Transverse colon (tissue), 4 donors: ENCODE data around the gene OCEL1. TPM values are rescaled to one million over a fixed set of nuclear protein-coding genes. Genes with fewer than 3 reads are reported as not detected.

Experiments used
- DNase-seq: peaks from one replicate; pipeline ENCODE4 v3.0.0-alpha.2; 2019
- H3K27ac ChIP-seq, 4 donors: fragments of 200-600 bp; sonication (generic); 2 replicates each; pipeline ENCODE4 v1.5.1; 2016 to 2018; ENCODE audit warnings: inconsistent platforms in 4 of 4
- H3K27me3 ChIP-seq: fragments of 200-600 bp; sonication (generic); 2 replicates; pipeline ENCODE4 v1.5.1; 2017; ENCODE audit warnings: inconsistent platforms
- H3K36me3 ChIP-seq, 4 donors: fragments of 200-600 bp; sonication (generic); 2 replicates each; pipeline ENCODE4 v1.5.1; 2017 to 2019; ENCODE audit warnings: inconsistent platforms in 4 of 4
- H3K4me1 ChIP-seq, 4 donors: fragments of 200-600 bp; sonication (generic); 2 replicates each; pipeline ENCODE4 v1.5.1; 2017 to 2020; ENCODE audit warnings: inconsistent platforms in 4 of 4
- H3K4me3 ChIP-seq, 4 donors: fragments of 200-600 bp; sonication (generic); 1 replicate in 1 of 4; 2 replicates in 3 of 4; pipeline versions ENCODE4 v1.5.1 to v1.6.1; 2017 to 2019; ENCODE audit warnings: inconsistent platforms in 4 of 4
- H3K9me3 ChIP-seq, 2 donors: fragments of 200-600 bp; sonication (generic); 2 replicates each; pipeline ENCODE4 v1.5.1; 2017 to 2019; ENCODE audit warnings: inconsistent platforms in 2 of 2
- CTCF ChIP-seq, 5 experiments: fragments of 200-600 bp in 3 of 5; fragments of 450-650 bp in 2 of 5; sonication (generic) in 3 of 5; IDR thresholded peaks; 1 replicate in 2 of 5; 2 replicates in 3 of 5; pipeline ENCODE4 v1.5.1; 2016 to 2017; ENCODE audit warnings: antibody characterized with exemption in 5 of 5, inconsistent platforms in 3 of 5, mild to moderate bottlenecking in 2 of 5, moderate library complexity in 1 of 5
- EP300 ChIP-seq: sonication (generic); formaldehyde crosslinking; IDR thresholded peaks from one replicate; pipeline ENCODE4 v1.6.1; 2017; ENCODE audit warnings: antibody characterized with exemption, low read depth
- POLR2A ChIP-seq: fragments of 450-650 bp; IDR thresholded peaks from one replicate; pipeline ENCODE4 v1.6.1; 2016; ENCODE audit warnings: antibody characterized with exemption, mild to moderate bottlenecking, moderate library complexity
- POLR2AphosphoS5 ChIP-seq, 3 donors: sonication (generic); formaldehyde crosslinking; IDR thresholded peaks; one replicate each; pipeline ENCODE4 v1.6.1; 2016; ENCODE audit warnings: antibody characterized with exemption in 3 of 3
- WGBS, 2 donors: methylation state at CpG; one replicate each; pipeline ENCODE4 v1.1.5; 2018; ENCODE audit warnings: low coverage in 1 of 2; 5-methylcytosine and 5-hydroxymethylcytosine counted together
- in situ Hi-C, 4 donors: fragments of 200-750 bp; cut with MboI; loops; one replicate each; pipeline versions ENCODE4 v1.15.0 to v1.15.1; 2017; ENCODE audit warnings: low sequenced_read_pairs in 3 of 4, low pct_ligation_motif_present in 1 of 4, low pct_unique_long_range_greater_than_20kb in 1 of 4
- intact Hi-C: fragments of 100-400 bp; cut with DNase I; formaldehyde crosslinking; loops from one replicate; pipeline ENCODE4 v1.15.1; 2023; ENCODE audit warnings: low total_unique reads
- total RNA-seq, 4 donors: library from RNA; depleted of rRNA; stranded (reverse); fragments of >200 nt; gene quantifications; one replicate each; pipeline ENCODE4 v1.1.0, GENCODE V29; 2016

The OCEL1 gene
- total RNA-seq, 4 donors from 2014 or later: 4.8 to 42.6 (median 29.9) TPM

GRCh38 chr19:17236811-17237543, 11.0 kb downstream of the OCEL1 start:
- H3K4me3 ChIP-seq: no peak overlapping the region
- TF ChIP-seq CTCF (IDR thresholded peaks at IDR 0.05): no peak
- no peak for TF ChIP-seq EP300
- TF ChIP-seq POLR2A: no peak
- no peak for TF ChIP-seq POLR2AphosphoS5 (IDR thresholded peaks at IDR 0.05)
- intact Hi-C loops (no loop called here), in situ Hi-C loops (no loop called here)
- DNase-seq: no peak
- peak overlapping the region; percentile 75 to 91 (median 85) for H3K27ac ChIP-seq
- H3K9me3 ChIP-seq: no peaks in the 10 kb centered on the region
- H3K27me3 ChIP-seq: no peaks in the 10 kb centered on the region
- peaks cover 19 to 73% (median 50%) of the 10 kb centered on the region in 4 donors for H3K4me1 ChIP-seq
- H3K36me3 ChIP-seq: peaks cover 0 to 11% (median 2%) of the 10 kb centered on the region in 4 donors
- WGBS, 2 donors: 80 to 82% methylated on average over 1 to 18 of the region's 18 CpGs

GRCh38 chr19:17237747-17238706, 12.0 kb downstream of the OCEL1 start:
- peak overlapping the region in 2 of 4 donors; percentile 3 to 89 for H3K27ac ChIP-seq
- TF ChIP-seq EP300: no peak
- no peak for TF ChIP-seq POLR2A
- no peak for TF ChIP-seq CTCF (IDR thresholded peaks at IDR 0.05)
- TF ChIP-seq POLR2AphosphoS5 (IDR thresholded peaks at IDR 0.05): no peak
- H3K36me3 ChIP-seq: peaks cover 0 to under 1% (median 0%) of the 10 kb centered on the region in 4 donors
- no peaks in the 10 kb centered on the region for H3K27me3 ChIP-seq
- H3K4me1 ChIP-seq: peaks cover 24 to 84% (median 61%) of the 10 kb centered on the region in 4 donors
- no peaks in the 10 kb centered on the region for H3K9me3 ChIP-seq
- in situ Hi-C loops: no loop called here
- WGBS, 2 donors: 87 to 98% methylated on average over 8 to 13 of the region's 13 CpGs
- no peak for DNase-seq
- intact Hi-C loops: no loop called here
- H3K4me3 ChIP-seq: no peak overlapping the region

GRCh38 chr19:17240062-17240752, 14.2 kb downstream of the OCEL1 start:
- in situ Hi-C loops: no loop called here
- DNase-seq: peak; percentile 58
- Histone ChIP-seq H3K36me3 (no peaks in the 10 kb centered on the region), H3K9me3 (no peaks in the 10 kb centered on the region), H3K27ac (peak overlapping the region; percentile 89 to 95 (median 94)), H3K27me3 (no peaks in the 10 kb centered on the region), H3K4me3 (peak overlapping the region in 2 of 4 donors; percentile 4 to 19), H3K4me1 (peaks cover 21 to 80% (median 60%) of the 10 kb centered on the region in 4 donors)
- intact Hi-C loops: no loop called here
- 34 to 49% methylated on average over 16 to 24 of the region's 24 CpGs for WGBS, 2 donors
- TF ChIP-seq POLR2AphosphoS5 (IDR thresholded peaks at IDR 0.05) (peak in 1 of 3 donors; percentile 7), CTCF (IDR thresholded peaks at IDR 0.05) (no peak), EP300 (no peak), POLR2A (no peak)
